Epithelial cell of esophagus (primary cell): ENCODE data around the gene DOLK.
A peak's percentile ranks its signal among the peaks of the same experiment; 100 is the strongest.
"Not testable (repeated sequence)": the region's sequence is repeated elsewhere in the genome, so short reads cannot be mapped to it uniquely, and the experiment has no call there.

ENCODE experiments used
- DNase-seq: peaks from one replicate; pipeline ENCODE4 v3.0.0; 2010; ENCODE audit warnings: low read depth
- H3K4me3 ChIP-seq: 2 replicates; pipeline ENCODE4 v1.5.1; 2011; ENCODE audit warnings: mild to moderate bottlenecking, low read length, control low read depth
- TF ChIP-seq, protein P1 (sequence below): IDR thresholded peaks from 2 replicates; pipeline ENCODE4 v1.5.1; 2011; ENCODE audit warnings: low read depth, mild to moderate bottlenecking, low read length, control low read depth, inconsistent platforms; ENCODE audit not compliant: insufficient read depth; ENCODE audit errors: missing control alignments

DOLK gene

DNA sequence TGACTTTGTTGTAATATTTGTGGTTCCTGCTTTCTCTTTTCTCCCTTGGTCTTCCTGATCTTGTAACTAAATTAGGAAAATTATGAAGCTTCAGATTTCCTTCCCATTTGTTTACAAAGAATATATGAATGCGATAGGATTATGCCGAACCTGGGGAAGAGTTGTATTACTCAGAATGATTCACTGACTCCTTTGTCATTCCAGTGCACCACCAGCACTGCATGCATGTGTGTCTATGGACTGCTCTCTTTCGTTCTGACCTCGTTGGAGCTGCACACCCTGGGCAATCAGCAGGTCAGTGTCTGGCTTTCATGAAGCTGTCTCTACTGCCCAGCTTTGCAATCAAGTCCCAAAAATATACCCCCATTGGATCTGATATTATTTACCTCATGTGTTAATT lies 25.6 kb upstream of the DOLK start:
- TF ChIP-seq, protein P1, sequence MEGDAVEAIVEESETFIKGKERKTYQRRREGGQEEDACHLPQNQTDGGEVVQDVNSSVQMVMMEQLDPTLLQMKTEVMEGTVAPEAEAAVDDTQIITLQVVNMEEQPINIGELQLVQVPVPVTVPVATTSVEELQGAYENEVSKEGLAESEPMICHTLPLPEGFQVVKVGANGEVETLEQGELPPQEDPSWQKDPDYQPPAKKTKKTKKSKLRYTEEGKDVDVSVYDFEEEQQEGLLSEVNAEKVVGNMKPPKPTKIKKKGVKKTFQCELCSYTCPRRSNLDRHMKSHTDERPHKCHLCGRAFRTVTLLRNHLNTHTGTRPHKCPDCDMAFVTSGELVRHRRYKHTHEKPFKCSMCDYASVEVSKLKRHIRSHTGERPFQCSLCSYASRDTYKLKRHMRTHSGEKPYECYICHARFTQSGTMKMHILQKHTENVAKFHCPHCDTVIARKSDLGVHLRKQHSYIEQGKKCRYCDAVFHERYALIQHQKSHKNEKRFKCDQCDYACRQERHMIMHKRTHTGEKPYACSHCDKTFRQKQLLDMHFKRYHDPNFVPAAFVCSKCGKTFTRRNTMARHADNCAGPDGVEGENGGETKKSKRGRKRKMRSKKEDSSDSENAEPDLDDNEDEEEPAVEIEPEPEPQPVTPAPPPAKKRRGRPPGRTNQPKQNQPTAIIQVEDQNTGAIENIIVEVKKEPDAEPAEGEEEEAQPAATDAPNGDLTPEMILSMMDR = no peak
- H3K4me3 ChIP-seq = no peak overlapping the region
- peak; percentile 78 for DNase-seq

DNA sequence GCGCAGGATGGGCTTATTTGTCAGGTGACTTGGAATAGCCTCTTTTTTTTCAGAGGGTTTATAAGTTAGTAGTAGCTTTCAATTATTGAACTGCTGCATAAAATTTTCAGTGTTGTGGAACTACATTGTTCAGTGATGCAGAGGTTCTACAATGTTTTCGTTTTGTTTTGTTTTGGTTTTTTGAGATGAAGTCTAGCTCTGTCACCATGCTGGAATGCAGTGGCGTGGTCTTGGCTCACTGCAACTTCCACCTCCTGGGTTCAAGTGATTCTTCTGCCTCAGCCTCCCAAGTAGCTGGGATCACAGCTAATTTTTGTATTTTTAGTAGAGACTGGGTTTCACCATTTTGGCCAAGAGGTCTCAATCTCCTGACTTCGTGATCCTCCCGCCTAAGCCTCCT lies 22.1 kb upstream of the DOLK start:
- H3K4me3 ChIP-seq = no peak overlapping the region
- TF ChIP-seq, protein P1 = no peak
- no peak for DNase-seq

GRCh38 chr9:128961403-128961802 lies 14.0 kb upstream of the DOLK start:
- DNase-seq, H3K4me3 ChIP-seq: not testable (repeated sequence)

GRCh38 chr9:128947277-128947526 lies 201 bp downstream of the DOLK start:
- TF ChIP-seq, protein P1 = no peak
- H3K4me3 ChIP-seq = peak overlapping the region; percentile 86
- DNase-seq = no peak

- DNase-seq = peak; percentile 26
- TF ChIP-seq, protein P1 = no peak
Observed at GRCh38 chr9:128946571-128947276, 679 bp downstream of the DOLK start.

GRCh38 chr9:128945798-128946501 lies 1.5 kb downstream of the DOLK start:
- no peak overlapping the region for H3K4me3 ChIP-seq
- TF ChIP-seq, protein P1 = no peak
- DNase-seq = no peak

More at GRCh38 chr9:128946571-128947276, 679 bp downstream of the DOLK start:
- H3K4me3 ChIP-seq = peak overlapping the region; percentile 86

- DNase-seq = not testable (repeated sequence)
Observed at GRCh38 chr9:128944966-128945365, 2.4 kb downstream of the DOLK start.

GRCh38 chr9:128943832-128944620 lies 3.4 kb downstream of the DOLK start:
- H3K4me3 ChIP-seq = no peak overlapping the region
- DNase-seq = no peak
- TF ChIP-seq, protein P1 = no peak

More at GRCh38 chr9:128944966-128945365, 2.4 kb downstream of the DOLK start:
- not testable (repeated sequence) for H3K4me3 ChIP-seq
